DMS153 treated with DMSO at 0.1 percent for 48 hours (cell line): ENCODE results near the gene ARHGEF9.
"Not testable (repeated sequence)": the region's sequence is repeated elsewhere in the genome, so short reads cannot be mapped to it uniquely, and the experiment has no call there.

Experiments used
- DNase-seq: peaks from one replicate; lab custom pipeline; 2025; ENCODE audit not compliant: unreplicated experiment; lab: John Stamatoyannopoulos, UW

Gene ARHGEF9

GRCh38 chrX:63784902-63785707 is at the start of gene ARHGEF9:
ARHGEF9 (minus strand) TSS chrX:63785214; CDS start chrX:63785145, 69 bp downstream.
- DNase-seq: no peak

- not testable (repeated sequence) for DNase-seq
Observed at GRCh38 chrX:63825446-63825845, 40.4 kb upstream of the ARHGEF9 start.

- DNase-seq: no peak
Observed at GRCh38 chrX:63818156-63818555, 33.1 kb upstream of the ARHGEF9 start.

- DNase-seq: no peak
Observed at GRCh38 chrX:63817696-63818095, 32.7 kb upstream of the ARHGEF9 start.

- no peak for DNase-seq
Observed at GRCh38 chrX:63812823-63813222, 27.8 kb upstream of the ARHGEF9 start.

- DNase-seq: no peak
Observed at GRCh38 chrX:63810746-63811145, 25.7 kb upstream of the ARHGEF9 start.

- no peak for DNase-seq
Observed at GRCh38 chrX:63809173-63809572, 24.2 kb upstream of the ARHGEF9 start.

GRCh38 chrX:63795406-63795805 is 10.4 kb upstream of the ARHGEF9 start:
- not testable (repeated sequence) for DNase-seq

- DNase-seq: no peak
Observed at GRCh38 chrX:63785708-63786040, 660 bp upstream of the ARHGEF9 start.

- no peak for DNase-seq
Observed at GRCh38 chrX:63784346-63784901, 590 bp downstream of the ARHGEF9 start.

GRCh38 chrX:63782515-63782914 is 2.5 kb downstream of the ARHGEF9 start:
- no peak for DNase-seq

- no peak for DNase-seq
Observed at GRCh38 chrX:63768760-63769159, 16.3 kb downstream of the ARHGEF9 start.

- DNase-seq: no peak
Observed at GRCh38 chrX:63765712-63766111, 19.3 kb downstream of the ARHGEF9 start.

- no peak for DNase-seq
Observed at GRCh38 chrX:63764946-63765345, 20.1 kb downstream of the ARHGEF9 start.

GRCh38 chrX:63761639-63762038 is 23.4 kb downstream of the ARHGEF9 start:
- DNase-seq: no peak

GRCh38 chrX:63758011-63758410 is 27.0 kb downstream of the ARHGEF9 start:
- no peak for DNase-seq

- no peak for DNase-seq
Observed at GRCh38 chrX:63755892-63756291, 29.1 kb downstream of the ARHGEF9 start.

- DNase-seq: peak; percentile 36
Observed at GRCh38 chrX:63754860-63755579, 30.0 kb downstream of the ARHGEF9 start.

GRCh38 chrX:63754136-63754859 is 30.7 kb downstream of the ARHGEF9 start:
- DNase-seq: no peak

GRCh38 chrX:63751481-63751880 is 33.5 kb downstream of the ARHGEF9 start:
- no peak for DNase-seq

- DNase-seq: no peak
Observed at GRCh38 chrX:63750811-63751210, 34.2 kb downstream of the ARHGEF9 start.
